CD8-positive, alpha-beta memory T cell (primary cell): ENCODE data around the gene EPHX1. TPM values are rescaled to one million over a fixed set of nuclear protein-coding genes. Genes with fewer than 3 reads are reported as not detected.

Experiments used
- CTCF ChIA-PET: fragments of 350-600 bp; sonication (Branson Sonifier 250); formaldehyde crosslinking; loops from one replicate; lab custom pipeline; 2021; ENCODE audit warnings: antibody characterized with exemption; lab: Charles Lee
- POLR2A ChIA-PET: fragments of 350-600 bp; sonication (Branson Sonifier 250); formaldehyde crosslinking; loops from one replicate; lab custom pipeline; 2021; ENCODE audit warnings: antibody characterized with exemption; lab: Charles Lee
- DNase-seq, 5 donors: peaks; one replicate each; pipeline versions ENCODE4 v3.0.0 to v3.0.0-alpha.2; 2020 to 2022; ENCODE audit warnings: mixed read lengths in 1 of 5
- H3K27ac ChIP-seq: one replicate; pipeline ENCODE4 v1.7.0; 2013; ENCODE audit warnings: low read depth, mild to moderate bottlenecking, low read length, moderate library complexity
- H3K27me3 ChIP-seq: 2 replicates; pipeline ENCODE4 v1.7.0; 2013; ENCODE audit warnings: low read length, mild to moderate bottlenecking; ENCODE audit not compliant: insufficient read depth, poor library complexity, severe bottlenecking
- H3K36me3 ChIP-seq: 2 replicates; pipeline ENCODE4 v1.7.0; 2013; ENCODE audit warnings: mild to moderate bottlenecking, low read length, moderate library complexity; ENCODE audit not compliant: insufficient read depth
- H3K4me1 ChIP-seq: 2 replicates; pipeline ENCODE4 v1.7.0; 2013; ENCODE audit warnings: mild to moderate bottlenecking, low read length, moderate library complexity; ENCODE audit not compliant: insufficient read depth
- H3K4me3 ChIP-seq: 2 replicates; pipeline ENCODE4 v1.7.0; 2013; ENCODE audit warnings: mild to moderate bottlenecking, low read length
- H3K9me3 ChIP-seq: 2 replicates; pipeline ENCODE4 v1.7.0; 2013; ENCODE audit warnings: mild to moderate bottlenecking, low read length
- H3K27ac Mint-ChIP-seq, 8 donors: one replicate each; pipeline ENCODE4 v1.8.0; 2020 to 2021; ENCODE audit warnings: mixed read lengths in 8 of 8, mild to moderate bottlenecking in 6 of 8, inconsistent platforms in 3 of 8, moderate library complexity in 3 of 8
- H3K27me3 Mint-ChIP-seq, 2 donors: one replicate each; pipeline ENCODE4 v1.8.0; 2020 to 2021; ENCODE audit warnings: mixed read lengths in 2 of 2, mild to moderate bottlenecking in 1 of 2, moderate library complexity in 1 of 2
- H3K36me3 Mint-ChIP-seq, 3 donors: one replicate each; pipeline ENCODE4 v1.8.0; 2020 to 2021; ENCODE audit warnings: mixed read lengths in 3 of 3, inconsistent platforms in 1 of 3, mild to moderate bottlenecking in 1 of 3
- H3K4me1 Mint-ChIP-seq, 3 donors: one replicate each; pipeline ENCODE4 v1.8.0; 2020 to 2021; ENCODE audit warnings: mixed read lengths in 3 of 3, inconsistent platforms in 1 of 3, mild to moderate bottlenecking in 1 of 3
- H3K4me3 Mint-ChIP-seq, 7 donors: one replicate each; pipeline ENCODE4 v1.8.0; 2020 to 2021; ENCODE audit warnings: mixed read lengths in 7 of 7, mild to moderate bottlenecking in 6 of 7, moderate library complexity in 4 of 7, inconsistent platforms in 2 of 7
- H3K9me3 Mint-ChIP-seq, 5 donors: one replicate each; pipeline ENCODE4 v1.8.0; 2020 to 2022; ENCODE audit warnings: mixed read lengths in 5 of 5, mild to moderate bottlenecking in 3 of 5, moderate library complexity in 2 of 5, inconsistent platforms in 1 of 5
- polyA plus RNA-seq: library from polyadenylated mRNA; unstranded; fragments of 300-500 nt; fragmentation: Illumina TruSeq; gene quantifications from one replicate; pipeline ENCODE4 v1.2.3, GENCODE V29; 2021
- total RNA-seq, 2 experiments: library from RNA; stranded (reverse); gene quantifications; one replicate each; pipeline ENCODE4 v1.2.3, GENCODE V29; 2021

Gene EPHX1
- total and polyA plus RNA-seq, 3 experiments from 2014 or later, result 1.8 to 3.0 (median 2.2) TPM

DNA sequence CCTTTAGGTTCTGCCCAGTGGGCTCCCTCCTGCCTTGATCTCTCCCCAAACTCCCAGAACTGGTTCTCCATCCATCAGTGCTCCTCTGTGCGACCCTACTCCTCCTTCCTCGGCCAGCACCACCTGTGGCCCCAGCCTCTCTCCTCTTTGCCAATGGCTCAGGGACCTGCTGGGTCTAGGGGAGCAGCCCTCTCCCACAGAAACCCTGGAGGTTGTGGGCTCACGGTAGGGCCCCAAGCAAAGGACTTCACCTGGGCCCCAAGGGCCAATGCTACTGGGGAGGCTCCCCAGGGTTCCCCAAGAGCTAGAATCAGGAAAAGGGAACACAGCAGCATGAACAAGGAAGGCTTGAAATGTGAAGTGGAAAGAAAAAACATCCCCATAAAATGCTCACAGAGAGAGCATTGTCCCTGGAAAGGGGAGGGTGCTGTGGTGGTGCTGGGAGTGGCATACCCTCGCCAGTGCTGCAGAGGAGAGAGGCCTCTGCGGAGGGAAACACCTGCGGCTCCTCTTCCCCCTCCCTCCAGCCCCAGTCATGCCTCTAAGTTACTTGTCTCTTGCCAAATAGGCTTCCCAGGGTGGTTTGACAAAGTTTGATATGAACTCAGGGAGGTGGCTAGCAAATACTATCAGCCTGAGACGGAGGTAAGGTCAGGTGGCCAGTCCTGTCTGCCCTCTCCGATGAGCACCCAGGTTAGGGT, 69.7 kb downstream of the EPHX1 start:
- Mint-ChIP-seq H3K27ac (peak overlapping the region; percentile 78 to 96 (median 94)), H3K4me3 (peak overlapping the region; percentile 94 to 99 (median 97)), H3K4me1 (peaks cover 72 to 75% (median 74%) of the 10 kb centered on the region in 3 donors), H3K36me3 (peaks cover 0 to 69% (median 8%) of the 10 kb centered on the region in 3 donors), H3K27me3 (no peaks in the 10 kb centered on the region), H3K9me3 (no peaks in the 10 kb centered on the region)
- no peak for DNase-seq
- H3K4me1 ChIP-seq, result peaks cover 69% of the 10 kb centered on the region
- POLR2A ChIA-PET, result interaction anchor here (1.0 to 4.8 kb wide), 4 partner anchors 13 to 101 kb away, joined by 3 to 95 read pairs (median 20); partner anchors contain the start of genes PYCR2 and SRP9
- H3K9me3 ChIP-seq, result no peaks in the 10 kb centered on the region
- peak overlapping the region; percentile 92 for H3K4me3 ChIP-seq
- H3K27me3 ChIP-seq, result no peaks in the 10 kb centered on the region
- H3K27ac ChIP-seq, result no peak overlapping the region
- H3K36me3 ChIP-seq, result peaks cover 28% of the 10 kb centered on the region
- CTCF ChIA-PET, result interaction anchor here (0.6 to 7.9 kb wide), 4 partner anchors 17 to 45 kb away, joined by 3 to 117 read pairs (median 30); partner anchors contain the start of gene PYCR2

DNA sequence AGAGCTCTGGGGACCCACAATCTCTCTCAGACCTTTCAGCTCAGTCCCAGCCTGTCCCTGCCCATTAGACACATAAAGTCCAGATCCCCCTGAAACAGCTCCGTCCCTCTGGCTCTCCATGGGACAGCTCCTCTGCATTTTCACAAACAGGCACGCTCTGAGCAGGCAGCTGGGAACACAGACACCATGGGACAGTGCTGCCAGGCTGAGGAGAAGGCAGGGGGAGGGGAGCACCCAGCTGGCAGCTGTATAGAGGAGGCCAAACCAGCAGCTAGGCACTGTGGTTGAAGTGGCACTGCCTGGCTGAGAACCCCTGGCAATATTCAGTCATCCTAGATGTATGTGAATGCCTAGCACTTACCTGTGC, 70.3 kb downstream of the EPHX1 start:
- H3K4me3 ChIP-seq, result peak overlapping the region; percentile 92
- H3K4me3 Mint-ChIP-seq, result peak overlapping the region; percentile 94 to 99 (median 97)
- peak overlapping the region; percentile 90 to 96 (median 94) for H3K27ac Mint-ChIP-seq
- CTCF ChIA-PET, result interaction anchor here (0.6 to 7.9 kb wide), 7 partner anchors 10 to 102 kb away, joined by 3 to 117 read pairs (median 5); partner anchors contain the start of genes PYCR2 and SRP9
- peaks cover 66 to 72% (median 71%) of the 10 kb centered on the region in 3 donors for H3K4me1 Mint-ChIP-seq
- peaks cover 0 to 63% (median 8%) of the 10 kb centered on the region in 3 donors for H3K36me3 Mint-ChIP-seq
- no peak for DNase-seq
- no peaks in the 10 kb centered on the region for H3K27me3 Mint-ChIP-seq
- H3K27me3 ChIP-seq, result no peaks in the 10 kb centered on the region
- POLR2A ChIA-PET, result interaction anchor here (0.9 to 4.8 kb wide), 5 partner anchors 14 to 413 kb away, joined by 3 to 95 read pairs (median 14); partner anchors contain the start of genes PYCR2 and SRP9
- H3K4me1 ChIP-seq, result peaks cover 67% of the 10 kb centered on the region
- no peaks in the 10 kb centered on the region for H3K9me3 Mint-ChIP-seq
- H3K36me3 ChIP-seq, result peaks cover 25% of the 10 kb centered on the region
- H3K27ac ChIP-seq, result no peak overlapping the region
- H3K9me3 ChIP-seq, result no peaks in the 10 kb centered on the region

DNA sequence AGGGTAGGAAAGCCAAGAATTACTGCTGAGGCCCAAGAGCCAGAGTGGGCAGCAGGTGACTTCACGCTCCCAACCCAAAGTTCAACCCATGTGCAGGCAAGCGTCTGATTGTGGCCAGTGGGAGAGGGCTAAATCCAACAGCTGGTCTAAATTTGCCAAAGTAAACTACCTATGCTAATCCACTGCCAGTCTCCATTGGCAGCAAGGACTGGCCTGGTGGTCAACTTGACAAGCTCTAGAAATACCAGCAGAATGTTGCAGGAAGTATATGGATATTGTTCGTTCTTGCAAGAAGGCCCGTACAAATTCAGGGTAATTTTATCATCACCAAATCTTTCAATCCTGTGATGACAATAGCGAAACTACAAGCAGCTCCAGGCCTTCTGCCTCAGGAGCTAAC, 70.7 kb downstream of the EPHX1 start:
- peaks cover 63% of the 10 kb centered on the region for H3K4me1 ChIP-seq
- POLR2A ChIA-PET, result interaction anchor here (0.6 to 4.8 kb wide), 9 partner anchors 9 to 579 kb away, joined by 3 to 95 read pairs (median 14); partner anchors contain the start of genes PYCR2 and SRP9

DNA sequence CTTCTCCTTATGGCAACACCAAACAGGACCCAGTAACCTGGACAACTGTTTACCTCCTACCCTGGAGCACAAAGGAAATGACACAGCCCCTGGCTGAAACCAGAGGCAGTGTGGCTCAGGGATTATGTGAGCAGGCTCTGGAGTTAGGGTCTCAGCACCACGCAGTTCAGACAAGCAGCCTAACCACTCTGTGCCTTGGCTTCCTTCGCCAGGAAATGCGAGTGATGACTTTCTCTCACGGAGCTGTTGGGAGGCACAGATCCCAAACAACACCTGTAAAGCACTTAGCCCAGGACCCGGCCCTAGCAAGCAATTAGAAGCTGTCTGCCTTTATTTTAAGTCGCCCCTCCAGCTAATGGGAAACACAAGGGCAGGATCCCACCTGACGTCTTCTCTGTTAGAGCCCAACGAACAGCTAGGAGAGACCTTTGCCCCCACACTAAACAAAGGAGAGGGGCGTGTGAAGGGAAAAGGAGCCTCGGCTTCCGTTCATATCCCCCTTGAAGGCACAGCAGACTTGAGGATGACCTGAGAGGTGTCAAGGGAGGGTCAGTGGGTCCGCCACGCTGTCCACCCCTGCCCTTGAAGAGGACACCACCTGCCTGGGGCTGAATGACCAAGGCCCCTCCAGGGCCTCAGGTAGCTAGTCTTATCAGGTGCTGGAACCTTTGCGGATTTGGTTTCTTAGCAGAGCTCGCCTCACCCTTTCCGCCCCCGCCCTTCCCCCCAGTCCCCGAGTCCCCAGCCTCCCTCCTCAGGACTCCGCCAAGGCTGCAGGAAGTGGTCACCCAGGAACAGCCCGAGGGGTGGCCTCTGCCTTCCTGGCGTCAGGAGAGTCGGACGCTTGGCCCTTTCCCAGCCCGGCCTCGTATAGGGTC, 71.4 kb downstream of the EPHX1 start:
- no peaks in the 10 kb centered on the region for H3K9me3 ChIP-seq
- H3K36me3 ChIP-seq, result peaks cover 22% of the 10 kb centered on the region
- peak overlapping the region; percentile 95 for H3K27ac ChIP-seq
- Mint-ChIP-seq H3K36me3 (peaks cover 0 to 53% (median 8%) of the 10 kb centered on the region in 3 donors), H3K4me3 (peak overlapping the region; percentile 94 to 99 (median 97)), H3K9me3 (no peaks in the 10 kb centered on the region), H3K4me1 (peaks cover 56 to 61% (median 60%) of the 10 kb centered on the region in 3 donors), H3K27me3 (no peaks in the 10 kb centered on the region), H3K27ac (peak overlapping the region; percentile 90 to 97 (median 94))
- peak in 4 of 5 donors; percentile 37 to 71 (median 48) for DNase-seq
- no peaks in the 10 kb centered on the region for H3K27me3 ChIP-seq
- peaks cover 56% of the 10 kb centered on the region for H3K4me1 ChIP-seq
- peak overlapping the region; percentile 92 for H3K4me3 ChIP-seq
- ChIA-PET POLR2A (interaction anchor here (0.6 to 4.8 kb wide), 13 partner anchors 9 to 579 kb away, joined by 3 to 95 read pairs (median 7); partner anchors contain the start of genes PYCR2 and SRP9), CTCF (interaction anchor here (0.9 to 7.9 kb wide), 17 partner anchors 9 to 414 kb away, joined by 3 to 117 read pairs (median 6); partner anchors contain the start of genes PYCR2 and SRP9)

More for the DNA sequence above, 70.7 kb downstream of the EPHX1 start:
- H3K4me3 Mint-ChIP-seq, result peak overlapping the region; percentile 94 to 99 (median 97)
- H3K27ac Mint-ChIP-seq, result peak overlapping the region; percentile 90 to 97 (median 94)
- H3K9me3 Mint-ChIP-seq, result no peaks in the 10 kb centered on the region
- Histone ChIP-seq H3K27me3 (no peaks in the 10 kb centered on the region), H3K4me3 (peak overlapping the region; percentile 92), H3K27ac (peak overlapping the region; percentile 95), H3K9me3 (no peaks in the 10 kb centered on the region), H3K36me3 (peaks cover 22% of the 10 kb centered on the region)
- H3K36me3 Mint-ChIP-seq, result peaks cover 0 to 59% (median 8%) of the 10 kb centered on the region in 3 donors
- CTCF ChIA-PET, result interaction anchor here (0.6 to 7.9 kb wide), 10 partner anchors 9 to 405 kb away, joined by 3 to 117 read pairs (median 6); partner anchors contain the start of genes PYCR2 and SRP9
- peaks cover 62 to 68% (median 67%) of the 10 kb centered on the region in 3 donors for H3K4me1 Mint-ChIP-seq
- H3K27me3 Mint-ChIP-seq, result no peaks in the 10 kb centered on the region
- DNase-seq, result no peak

DNA sequence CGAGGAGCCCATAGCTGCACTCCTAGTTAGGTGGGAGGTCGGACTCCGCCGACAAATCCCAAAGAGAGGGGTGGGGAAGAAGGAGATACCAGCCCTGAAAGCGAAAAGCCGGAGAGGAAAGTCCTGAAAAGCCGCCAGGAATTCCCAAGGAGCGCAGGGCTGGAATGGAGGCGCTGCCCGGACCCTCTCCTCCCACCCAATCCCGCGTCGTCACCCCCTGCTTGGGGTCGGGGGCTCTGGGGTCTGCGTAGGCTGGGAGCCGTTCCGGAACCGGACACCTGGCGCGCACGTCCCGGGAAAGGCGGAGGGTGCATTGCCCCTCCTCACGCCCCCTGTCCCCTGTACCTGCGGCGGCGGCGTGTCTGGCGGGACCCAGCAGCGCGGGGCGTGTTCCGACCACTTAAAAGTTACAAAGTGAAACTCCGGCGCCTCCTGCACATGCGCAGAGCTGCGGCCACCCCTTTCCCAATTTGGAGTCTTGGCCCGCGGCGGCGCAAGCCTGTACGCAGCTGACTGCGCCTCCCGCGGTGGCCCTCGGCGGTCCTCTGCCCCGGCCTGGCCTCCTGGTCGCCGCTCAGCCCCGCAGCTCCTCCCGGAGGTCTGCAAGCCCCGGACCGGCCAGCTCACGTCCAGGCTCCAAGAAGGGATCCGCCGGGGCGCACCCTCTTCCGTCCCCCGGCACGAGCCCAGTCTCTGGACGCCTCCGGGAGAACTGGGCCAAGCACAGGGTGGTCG, 72.2 kb downstream of the EPHX1 start, which contains the start of gene TMEM63A:
Gene TMEM63A, minus strand, starts transcription at position 422 of the 735 bp plus-strand sequence. CDS start 4,800 bp downstream, outside the sequence.
- Mint-ChIP-seq H3K4me1 (peaks cover 50 to 54% (median 53%) of the 10 kb centered on the region in 3 donors), H3K36me3 (peaks cover 0 to 46% (median 7%) of the 10 kb centered on the region in 3 donors), H3K27ac (peak within 1 kb of the TSS; percentile 90 to 97 (median 96)), H3K27me3 (no peaks in the 10 kb centered on the region), H3K4me3 (peak within 1 kb of the TSS; percentile 94 to 99 (median 97)), H3K9me3 (no peaks in the 10 kb centered on the region)
- ChIA-PET CTCF (interaction anchor here (0.7 to 7.9 kb wide), 18 partner anchors 8 to 414 kb away, joined by 3 to 117 read pairs (median 6); partner anchors contain the start of genes PYCR2 and SRP9), POLR2A (interaction anchor here (0.7 to 4.8 kb wide), 17 partner anchors 9 to 454 kb away, joined by 3 to 95 read pairs (median 6); partner anchors contain the start of genes LBR, PYCR2 and SRP9)
- peak; percentile 86 to 94 (median 89) for DNase-seq
- Histone ChIP-seq H3K27me3 (no peaks in the 10 kb centered on the region), H3K4me1 (peaks cover 48% of the 10 kb centered on the region), H3K9me3 (no peaks in the 10 kb centered on the region), H3K27ac (peak within 1 kb of the TSS; percentile 95), H3K36me3 (peaks cover 16% of the 10 kb centered on the region), H3K4me3 (peak within 1 kb of the TSS; percentile 92)

DNA sequence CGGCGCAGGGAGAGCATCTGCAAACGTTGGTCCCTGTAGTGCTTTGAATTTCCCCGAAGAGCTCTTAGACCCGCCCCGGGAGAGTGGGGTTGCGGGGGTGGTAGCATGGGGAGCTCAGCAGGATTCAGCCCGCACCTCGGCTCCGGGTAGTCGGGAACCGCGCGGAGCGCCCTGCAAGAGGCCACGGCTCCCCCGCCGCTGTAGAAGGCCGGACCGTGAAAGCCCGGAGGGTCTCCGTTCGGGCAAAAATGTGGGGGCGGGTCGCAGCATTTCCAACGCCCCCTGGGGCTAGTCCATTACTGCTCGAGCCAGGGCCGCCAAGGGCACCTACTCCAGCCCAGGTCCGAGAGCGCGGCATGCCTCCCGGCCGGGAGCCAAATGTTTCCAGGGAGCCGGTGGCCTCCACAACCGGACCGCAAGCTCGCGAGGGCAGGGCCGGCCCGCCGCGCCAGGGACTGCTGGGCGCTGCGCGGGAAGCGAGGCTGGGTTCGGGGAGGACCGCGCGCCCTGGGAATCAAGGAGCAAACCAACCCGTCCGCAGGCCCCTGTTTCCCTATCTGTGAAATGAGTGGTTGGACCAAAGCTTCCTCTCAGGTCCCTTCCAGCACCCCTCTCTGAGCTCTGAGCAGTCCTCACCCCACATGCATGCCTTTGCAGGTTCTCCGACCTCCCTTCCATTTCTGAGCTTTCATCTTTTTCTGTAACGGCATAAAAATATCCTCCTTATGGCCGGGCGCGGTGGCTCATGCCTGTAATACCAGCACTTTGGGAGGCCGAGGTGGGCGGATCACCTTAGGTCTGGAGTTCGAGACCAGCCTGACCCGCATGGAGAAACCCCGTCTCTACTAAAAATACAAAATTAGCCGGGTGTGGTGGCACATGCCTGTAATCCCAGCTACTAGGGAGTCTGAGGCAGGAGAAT, 73.0 kb downstream of the EPHX1 start:
- no peaks in the 10 kb centered on the region for H3K27me3 Mint-ChIP-seq
- Histone ChIP-seq H3K4me1 (peaks cover 40% of the 10 kb centered on the region), H3K27ac (peak overlapping the region; percentile 95), H3K27me3 (no peaks in the 10 kb centered on the region), H3K4me3 (peak overlapping the region; percentile 92), H3K36me3 (peaks cover 10% of the 10 kb centered on the region), H3K9me3 (no peaks in the 10 kb centered on the region)
- peaks cover 41 to 46% (median 44%) of the 10 kb centered on the region in 3 donors for H3K4me1 Mint-ChIP-seq
- peak overlapping the region; percentile 85 to 97 (median 95) for H3K27ac Mint-ChIP-seq
- ChIA-PET CTCF (interaction anchor here (0.7 to 7.9 kb wide), 18 partner anchors 7 to 415 kb away, joined by 3 to 117 read pairs (median 6); partner anchors contain the start of genes PYCR2 and SRP9), POLR2A (interaction anchor here (0.5 to 4.8 kb wide), 18 partner anchors 9 to 454 kb away, joined by 3 to 95 read pairs (median 6); partner anchors contain the start of genes LBR, PYCR2 and SRP9)
- H3K9me3 Mint-ChIP-seq, result no peaks in the 10 kb centered on the region
- peak overlapping the region; percentile 94 to 99 (median 97) for H3K4me3 Mint-ChIP-seq
- peaks cover 0 to 38% (median 4%) of the 10 kb centered on the region in 3 donors for H3K36me3 Mint-ChIP-seq
- DNase-seq, result peak in 4 of 5 donors; percentile 11 to 54 (median 26)
